ENCODE data around the gene RDH16.
"Not testable (repeated sequence)": the region's sequence is repeated elsewhere in the genome, so short reads cannot be mapped to it uniquely, and the experiment has no call there.

The RDH16 gene

GRCh38 chr12:56916296-56916995 lies 41.0 kb downstream of the RDH16 start:
- DNase-seq: no peak

GRCh38 chr12:56914724-56915123 lies 42.7 kb downstream of the RDH16 start:
- no peak for DNase-seq

- DNase-seq: no peak
Observed at GRCh38 chr12:56914256-56914655, 43.2 kb downstream of the RDH16 start.

DNA sequence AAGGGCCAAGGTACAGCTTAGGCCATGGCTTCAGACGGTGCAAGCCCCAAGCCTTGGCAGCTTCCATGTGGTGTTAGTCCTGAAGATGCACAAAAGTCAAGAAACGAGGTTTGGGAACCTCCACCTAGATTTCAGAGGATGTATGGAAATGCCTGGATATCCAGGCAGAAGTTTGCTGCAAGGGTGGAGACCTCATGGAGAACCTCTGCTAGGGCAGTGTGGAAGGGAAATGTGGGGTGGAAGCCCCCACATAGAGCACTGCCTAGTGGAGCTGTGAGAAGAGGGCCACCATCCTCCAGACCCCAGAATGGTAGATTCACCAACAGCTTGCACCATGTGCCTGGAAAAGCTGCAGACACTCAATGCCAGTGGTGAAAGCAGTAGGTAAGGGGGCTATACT lies 48.0 kb downstream of the RDH16 start:
- not testable (repeated sequence) for DNase-seq

- no peak for DNase-seq
Observed at GRCh38 chr12:56908136-56908535, 49.3 kb downstream of the RDH16 start.

DNA sequence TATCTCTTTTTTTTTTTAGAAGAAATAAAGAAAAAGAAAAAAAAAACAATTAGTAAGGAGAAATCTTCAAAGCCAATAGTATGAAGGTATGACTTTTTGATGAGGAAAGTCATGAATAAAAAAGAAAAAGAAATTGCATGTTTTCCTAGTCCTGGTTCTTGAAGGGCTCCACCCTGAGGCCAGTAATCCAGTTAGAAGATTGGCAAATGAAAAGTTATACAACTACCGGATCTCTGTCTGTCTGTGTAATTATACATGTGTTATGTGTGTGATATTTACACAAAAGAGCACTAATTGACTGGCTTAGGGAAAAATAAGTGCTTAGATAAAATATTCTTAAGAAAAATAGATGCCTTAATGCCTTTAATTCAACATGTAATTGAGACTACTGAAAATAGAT lies 51.6 kb downstream of the RDH16 start:
- no peak for DNase-seq

GRCh38 chr12:56903374-56903773 lies 54.0 kb downstream of the RDH16 start:
- no peak for DNase-seq

All from CD4-positive, alpha-beta T cell treated with Interleukin-4 for 1 hour (primary cell).